ENCODE data around the gene HMGB3. TPM values are rescaled to one million over a fixed set of nuclear protein-coding genes. Genes with fewer than 3 reads are reported as not detected.

Gene HMGB3
- total RNA-seq, 1 donor from 2014 or later, result 16.8 TPM

DNA sequence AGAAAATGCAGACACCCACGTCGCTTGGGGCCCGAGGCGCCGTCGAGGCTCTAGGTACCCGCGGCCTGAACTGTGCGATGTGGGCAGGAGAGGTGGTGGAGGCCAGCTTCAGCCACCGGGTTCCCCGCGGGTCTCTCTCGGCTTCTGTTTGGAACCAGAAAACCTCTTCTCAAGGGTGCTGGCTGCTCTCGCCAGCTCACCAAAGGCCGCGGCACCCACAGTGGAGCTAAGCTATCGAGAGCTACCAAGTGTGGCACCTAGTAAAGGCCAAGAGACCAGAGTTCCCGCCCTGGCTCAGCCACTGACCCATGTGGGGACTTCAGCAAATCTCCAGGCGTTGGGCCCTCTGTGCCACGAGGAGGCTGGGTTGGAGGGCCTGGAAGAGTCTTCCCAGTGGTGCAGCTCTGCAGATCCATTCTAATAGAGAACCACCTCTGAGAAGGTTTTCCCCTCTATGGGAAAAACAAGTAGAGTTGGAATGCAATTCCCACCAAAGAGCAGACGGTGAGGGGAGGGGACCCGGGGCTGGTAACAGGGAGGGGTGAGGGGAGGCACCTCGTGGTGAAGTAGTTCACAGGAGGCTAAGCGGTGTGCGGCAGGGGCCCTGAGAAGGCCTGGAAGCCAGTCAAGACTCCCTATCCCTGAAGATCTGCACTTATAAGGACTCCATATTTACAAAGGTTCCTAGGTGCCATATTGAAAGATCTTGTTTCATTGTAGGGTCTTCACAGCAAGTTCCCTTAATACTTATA lies 5.5 kb upstream of the HMGB3 start:
- intact Hi-C loops (cut with DNase I), result no loop called here
- H3K27me3 ChIP-seq (ENCODE audit: low read depth), result no peaks in the 10 kb centered on the region
- no peak for ATAC-seq
- no peaks in the 10 kb centered on the region for H3K4me1 ChIP-seq
- DNase-seq, result no peak
- H3K27ac ChIP-seq, result no peak overlapping the region
- no peaks in the 10 kb centered on the region for H3K9me3 ChIP-seq
- H3K4me3 ChIP-seq, result no peak overlapping the region
- TF ChIP-seq, protein P1, sequence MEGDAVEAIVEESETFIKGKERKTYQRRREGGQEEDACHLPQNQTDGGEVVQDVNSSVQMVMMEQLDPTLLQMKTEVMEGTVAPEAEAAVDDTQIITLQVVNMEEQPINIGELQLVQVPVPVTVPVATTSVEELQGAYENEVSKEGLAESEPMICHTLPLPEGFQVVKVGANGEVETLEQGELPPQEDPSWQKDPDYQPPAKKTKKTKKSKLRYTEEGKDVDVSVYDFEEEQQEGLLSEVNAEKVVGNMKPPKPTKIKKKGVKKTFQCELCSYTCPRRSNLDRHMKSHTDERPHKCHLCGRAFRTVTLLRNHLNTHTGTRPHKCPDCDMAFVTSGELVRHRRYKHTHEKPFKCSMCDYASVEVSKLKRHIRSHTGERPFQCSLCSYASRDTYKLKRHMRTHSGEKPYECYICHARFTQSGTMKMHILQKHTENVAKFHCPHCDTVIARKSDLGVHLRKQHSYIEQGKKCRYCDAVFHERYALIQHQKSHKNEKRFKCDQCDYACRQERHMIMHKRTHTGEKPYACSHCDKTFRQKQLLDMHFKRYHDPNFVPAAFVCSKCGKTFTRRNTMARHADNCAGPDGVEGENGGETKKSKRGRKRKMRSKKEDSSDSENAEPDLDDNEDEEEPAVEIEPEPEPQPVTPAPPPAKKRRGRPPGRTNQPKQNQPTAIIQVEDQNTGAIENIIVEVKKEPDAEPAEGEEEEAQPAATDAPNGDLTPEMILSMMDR (IDR thresholded peaks at IDR 0.05), result no peak
- no peaks in the 10 kb centered on the region for H3K36me3 ChIP-seq

DNA sequence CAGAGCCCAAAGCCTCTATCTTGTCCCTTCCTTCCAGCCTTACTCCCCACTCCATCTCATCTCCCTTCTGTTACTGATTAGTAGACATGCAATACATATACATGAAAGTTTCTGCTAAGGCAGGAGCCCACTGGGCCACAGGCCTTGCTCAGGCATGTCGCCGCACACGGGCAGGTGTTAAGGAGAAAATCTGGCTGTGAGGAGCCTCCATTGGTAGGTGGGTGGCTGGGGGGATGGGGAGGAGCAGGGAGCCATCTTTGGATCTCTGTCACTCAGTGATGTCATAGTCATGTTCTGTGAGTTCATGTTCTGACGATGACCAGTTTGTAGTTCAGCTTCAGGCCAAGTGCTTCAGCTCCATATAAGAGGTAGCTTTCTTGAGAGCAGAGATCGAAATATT lies 2.9 kb upstream of the HMGB3 start:
- no peak overlapping the region for H3K4me3 ChIP-seq
- DNase-seq (no peak), ATAC-seq (no peak)
- no peak overlapping the region for H3K27ac ChIP-seq
- no peaks in the 10 kb centered on the region for H3K36me3 ChIP-seq
- H3K27me3 ChIP-seq (ENCODE audit: low read depth), result no peaks in the 10 kb centered on the region
- H3K9me3 ChIP-seq, result no peaks in the 10 kb centered on the region
- TF ChIP-seq, protein P1 (IDR thresholded peaks at IDR 0.05), result no peak
- H3K4me1 ChIP-seq, result no peaks in the 10 kb centered on the region
- intact Hi-C loops (cut with DNase I), result no loop called here

DNA sequence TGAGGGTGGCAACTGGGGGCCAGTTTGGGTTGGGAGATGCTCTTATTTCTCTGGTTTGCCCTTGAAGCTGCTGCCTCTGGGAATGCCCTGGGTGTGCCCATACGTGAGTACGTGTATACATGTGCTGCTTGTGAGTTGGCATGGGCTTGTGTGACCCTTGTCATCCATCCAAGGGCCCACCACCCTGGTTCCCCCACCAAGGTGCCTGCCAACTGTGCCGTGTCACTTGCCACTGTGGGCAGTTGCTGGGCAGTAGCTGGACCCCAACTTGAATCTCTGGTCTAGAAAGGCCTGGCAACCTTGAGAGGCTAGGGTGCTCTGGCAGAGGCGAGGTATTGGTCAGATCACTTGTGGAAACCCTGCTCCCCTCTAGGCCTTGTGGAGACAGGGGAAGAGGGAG lies 2.4 kb upstream of the HMGB3 start:
- intact Hi-C loops (cut with DNase I), result no loop called here
- no peak for ATAC-seq
- TF ChIP-seq, protein P1 (IDR thresholded peaks at IDR 0.05), result no peak

DNA sequence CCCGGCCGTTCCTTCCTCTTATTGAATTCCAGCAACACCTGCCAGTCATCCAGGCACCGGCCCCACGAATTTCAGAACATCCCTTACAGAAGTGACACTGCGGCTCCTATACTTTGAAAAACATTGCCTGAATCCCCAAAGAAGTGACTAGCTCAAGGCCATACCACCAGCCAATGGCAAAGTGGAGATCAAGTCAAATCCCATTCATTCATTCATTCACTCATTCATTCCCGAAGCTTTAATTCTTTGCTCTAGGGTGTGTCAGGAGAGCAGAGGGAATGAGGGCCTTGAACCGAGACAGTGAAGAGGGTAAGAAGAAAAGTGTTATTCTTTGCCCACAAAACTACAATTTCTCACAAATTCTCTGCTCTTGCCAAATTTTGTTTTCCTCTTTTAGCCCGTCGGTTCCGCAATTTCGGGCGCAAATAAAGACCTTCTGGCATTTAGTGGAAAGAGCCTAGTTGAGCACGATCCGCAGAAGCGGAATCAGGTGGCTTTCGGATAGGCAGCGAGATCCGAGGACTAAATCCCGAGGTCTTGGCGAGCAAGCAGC lies 824 bp upstream of the HMGB3 start:
- intact Hi-C loops (cut with DNase I), result no loop called here
- peak overlapping the region; percentile 53 for H3K4me3 ChIP-seq
- no peaks in the 10 kb centered on the region for H3K27me3 ChIP-seq (ENCODE audit: low read depth)
- no peaks in the 10 kb centered on the region for H3K4me1 ChIP-seq
- no peak overlapping the region for H3K27ac ChIP-seq
- TF ChIP-seq, protein P1 (IDR thresholded peaks at IDR 0.05), result no peak
- no peaks in the 10 kb centered on the region for H3K36me3 ChIP-seq
- ATAC-seq (no peak), DNase-seq (no peak)
- no peaks in the 10 kb centered on the region for H3K9me3 ChIP-seq

More for the DNA sequence above, 2.4 kb upstream of the HMGB3 start:
- H3K4me3 ChIP-seq, result no peak overlapping the region
- no peak overlapping the region for H3K27ac ChIP-seq
- no peaks in the 10 kb centered on the region for H3K27me3 ChIP-seq (ENCODE audit: low read depth)
- no peaks in the 10 kb centered on the region for H3K36me3 ChIP-seq
- no peak for DNase-seq
- H3K9me3 ChIP-seq, result no peaks in the 10 kb centered on the region
- H3K4me1 ChIP-seq, result no peaks in the 10 kb centered on the region

DNA sequence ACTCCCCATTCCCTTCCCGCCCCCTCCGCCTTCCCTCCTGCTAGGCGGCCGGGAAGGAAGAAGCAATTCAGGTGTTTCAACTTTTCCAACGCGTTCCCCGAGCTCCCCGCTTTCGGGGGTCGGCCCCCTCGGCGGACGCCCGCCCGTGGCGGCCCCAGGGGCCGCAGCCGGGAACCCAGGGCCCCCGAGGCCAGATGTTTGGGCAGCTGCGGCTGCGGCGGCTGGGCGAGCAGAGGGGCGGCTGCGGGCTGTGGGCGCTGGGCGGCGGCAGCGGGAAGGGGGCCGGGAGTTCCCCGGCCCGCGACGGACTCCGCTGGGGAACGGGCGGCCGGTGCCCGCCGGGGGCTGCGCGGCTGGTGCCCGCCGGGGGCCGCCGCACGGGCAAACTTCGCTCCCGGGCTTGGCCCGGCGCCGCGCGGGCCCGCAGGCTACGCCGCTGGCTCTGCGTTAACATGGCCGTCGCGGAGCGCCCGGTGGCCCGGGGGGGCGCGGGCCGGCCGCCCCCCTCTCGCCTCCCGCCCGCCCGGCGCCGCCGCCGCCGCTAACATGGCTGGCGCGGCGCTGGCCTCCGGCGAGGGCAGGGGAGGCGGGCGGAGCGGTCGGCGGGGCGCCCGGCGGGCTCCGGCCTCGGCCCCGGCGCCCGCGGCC lies 510 bp downstream of the HMGB3 start:
- DNase-seq, result no peak
- H3K27me3 ChIP-seq (ENCODE audit: low read depth), result no peaks in the 10 kb centered on the region
- TF ChIP-seq, protein P1 (IDR thresholded peaks at IDR 0.05), result no peak
- no peaks in the 10 kb centered on the region for H3K36me3 ChIP-seq
- H3K4me3 ChIP-seq, result peak overlapping the region; percentile 53
- H3K4me1 ChIP-seq, result no peaks in the 10 kb centered on the region
- intact Hi-C loops (cut with DNase I), result no loop called here
- H3K9me3 ChIP-seq, result no peaks in the 10 kb centered on the region
- H3K27ac ChIP-seq, result no peak overlapping the region
- no peak for ATAC-seq

All from lower lobe of right lung (tissue), 2 donors.